ENCODE measurements around the gene RAP1A.
"Not testable (repeated sequence)": the region's sequence is repeated elsewhere in the genome, so short reads cannot be mapped to it uniquely, and the experiment has no call there.

Gene RAP1A

GRCh38 chr1:111603979-111604378, 15.6 kb upstream of the RAP1A start:
- no peak for DNase-seq (ENCODE audit: low read depth)
- no peak for TF ChIP-seq CTCF (IDR thresholded peaks at IDR 0.05; ENCODE audit: control insufficient read depth, extremely low read depth, insufficient read depth)
- H3K4me3 ChIP-seq (ENCODE audit: low read depth, low read length) = no peak overlapping the region

DNA sequence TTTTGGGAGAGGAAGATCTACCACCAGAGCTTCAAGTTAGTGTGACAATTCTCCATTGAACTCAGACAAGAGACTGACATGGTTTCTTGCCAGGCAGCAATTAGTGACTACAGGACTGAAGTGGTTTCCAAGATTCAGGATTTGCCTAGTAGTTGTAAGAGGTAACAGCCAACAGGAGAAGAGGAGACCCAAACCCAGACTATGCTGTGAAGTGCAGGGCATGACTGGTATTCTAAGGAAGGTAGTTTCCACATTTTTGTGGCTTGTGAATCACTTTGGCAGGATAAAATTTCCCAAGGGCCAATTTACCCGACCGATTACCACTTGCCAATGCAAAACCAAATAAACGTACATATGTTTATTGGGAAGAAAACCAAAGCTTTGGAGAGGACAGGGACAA, 14.7 kb upstream of the RAP1A start:
- no peak for DNase-seq (ENCODE audit: low read depth)
- no peak for TF ChIP-seq CTCF (IDR thresholded peaks at IDR 0.05; ENCODE audit: control insufficient read depth, extremely low read depth, insufficient read depth)
- H3K4me3 ChIP-seq (ENCODE audit: low read depth, low read length) = no peak overlapping the region

DNA sequence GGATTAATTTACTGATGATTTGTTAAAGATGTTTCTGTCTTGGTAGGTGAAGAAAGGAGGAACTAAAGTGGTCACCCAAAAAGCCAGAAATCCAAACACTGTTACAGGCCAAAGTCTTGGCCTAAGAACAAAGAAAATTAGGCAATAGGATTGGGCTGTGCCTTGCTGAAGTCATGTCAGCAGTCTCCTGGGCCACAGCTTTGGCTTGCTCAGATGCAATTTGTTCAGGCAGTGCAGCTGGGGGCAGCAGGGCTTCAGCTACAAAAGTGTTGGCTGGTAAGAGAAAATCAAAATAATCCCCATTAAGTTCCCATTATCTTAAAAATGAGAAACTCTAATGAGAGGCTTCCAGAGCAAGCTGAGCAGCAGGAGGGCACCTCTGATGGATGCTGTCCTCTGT, 14.0 kb upstream of the RAP1A start:
- no peak for DNase-seq (ENCODE audit: low read depth)
- no peak overlapping the region for H3K4me3 ChIP-seq (ENCODE audit: low read depth, low read length)
- TF ChIP-seq CTCF (IDR thresholded peaks at IDR 0.05; ENCODE audit: control insufficient read depth, extremely low read depth, insufficient read depth) = no peak

- DNase-seq (ENCODE audit: low read depth) = not testable (repeated sequence)
Observed at GRCh38 chr1:111606457-111607215, 13.0 kb upstream of the RAP1A start.

DNA sequence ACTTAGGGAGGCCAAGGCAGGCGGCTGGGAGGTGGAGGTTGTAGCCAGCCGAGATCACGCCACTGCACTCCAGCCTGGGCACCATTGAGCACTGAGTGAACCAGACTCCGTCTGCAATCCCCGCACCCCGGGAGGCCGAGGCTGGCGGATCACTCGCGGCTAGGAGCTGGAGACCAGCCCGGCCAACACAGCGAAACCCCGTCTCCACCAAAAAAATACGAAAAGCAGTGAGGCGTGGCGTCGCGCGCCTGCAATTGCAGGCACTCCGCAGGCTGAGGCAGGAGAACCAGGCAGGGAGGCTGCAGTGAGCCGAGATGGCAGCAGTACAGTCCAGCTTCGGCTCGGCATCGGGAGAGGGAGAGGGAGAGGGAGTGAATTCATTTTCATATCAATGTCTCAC, 11.1 kb upstream of the RAP1A start:
- not testable (repeated sequence) for H3K4me3 ChIP-seq (ENCODE audit: low read depth, low read length); DNase-seq (ENCODE audit: low read depth)

More at GRCh38 chr1:111606457-111607215, 13.0 kb upstream of the RAP1A start:
- not testable (repeated sequence) for H3K4me3 ChIP-seq (ENCODE audit: low read depth, low read length)

GRCh38 chr1:111611986-111612385, 7.6 kb upstream of the RAP1A start:
- no peak for DNase-seq (ENCODE audit: low read depth)
- H3K4me3 ChIP-seq (ENCODE audit: low read depth, low read length) = no peak overlapping the region
- TF ChIP-seq CTCF (IDR thresholded peaks at IDR 0.05; ENCODE audit: control insufficient read depth, extremely low read depth, insufficient read depth) = no peak

- no peak overlapping the region for H3K4me3 ChIP-seq (ENCODE audit: low read depth, low read length)
- no peak for TF ChIP-seq CTCF (IDR thresholded peaks at IDR 0.05; ENCODE audit: control insufficient read depth, extremely low read depth, insufficient read depth)
- DNase-seq (ENCODE audit: low read depth) = no peak
Observed at GRCh38 chr1:111615870-111616715, 3.5 kb upstream of the RAP1A start.
